GM23248 (cell line): ENCODE measurements around the gene COX6B1.

ENCODE experiments used
- EZH2 ChIP-seq: fragments of 200-600 bp; sonication (generic); IDR thresholded peaks from 2 replicates; pipeline ENCODE4 v1.6.1; 2018; ENCODE audit warnings: antibody characterized with exemption, mild to moderate bottlenecking; ENCODE audit not compliant: insufficient read depth, poor library complexity, severe bottlenecking
- EZH2phosphoT487 ChIP-seq: fragments of 200-600 bp; sonication (generic); IDR thresholded peaks from 2 replicates; pipeline ENCODE4 v1.6.1; 2018; ENCODE audit warnings: antibody characterized with exemption, moderate library complexity, mild to moderate bottlenecking, low read depth; ENCODE audit not compliant: insufficient read depth

DNA sequence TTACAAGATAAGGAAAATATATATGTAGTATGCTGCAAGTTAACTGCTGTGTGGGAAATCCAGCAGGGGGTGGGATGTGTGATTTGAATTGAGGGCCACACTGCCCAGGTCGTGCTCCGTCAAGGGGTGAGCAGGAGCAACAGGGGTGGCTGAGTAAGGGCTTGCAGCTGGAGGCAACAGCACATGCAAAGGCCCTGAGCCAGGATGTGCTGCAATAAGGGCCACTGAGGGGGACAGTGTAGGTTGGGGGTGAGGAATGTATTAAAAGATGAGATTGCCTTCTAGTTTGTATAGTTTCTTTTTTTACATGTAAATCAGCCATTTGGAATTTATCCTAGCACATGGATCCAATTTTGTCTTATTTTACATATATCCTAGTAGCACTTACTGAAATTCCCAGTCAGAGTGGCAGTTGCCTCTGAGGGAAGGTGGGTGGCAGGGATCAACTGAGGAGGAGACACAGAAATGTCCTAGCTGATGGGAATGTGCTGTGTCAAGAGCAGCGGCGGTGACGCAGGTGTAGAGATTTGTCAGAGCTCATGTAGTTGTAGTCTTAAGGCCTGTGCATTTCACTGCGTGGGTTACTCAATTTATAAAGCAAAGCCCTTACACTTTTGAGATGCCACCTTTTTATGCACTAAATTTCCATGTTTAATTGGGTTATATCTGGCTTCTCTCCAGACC lies 24.7 kb upstream of the COX6B1 start:
- TF ChIP-seq EZH2phosphoT487 (no peak), EZH2 (no peak)
